H1 (cell line): ENCODE data around the gene PTP4A1.

Source experiments
- CTCF ChIP-seq, 3 experiments: IDR thresholded peaks; 1 replicate in 2 of 3; 2 replicates in 1 of 3; pipeline versions ENCODE4 v1.5.1 to v1.6.1; 2011; ENCODE audit warnings: low read length in 3 of 3, mild to moderate bottlenecking in 3 of 3, inconsistent platforms in 2 of 3, low read depth in 1 of 3, moderate library complexity in 1 of 3; ENCODE audit not compliant: insufficient read depth in 1 of 3; ENCODE audit errors: control extremely low read depth in 1 of 3
- EGR1 ChIP-seq: IDR thresholded peaks from 2 replicates; pipeline ENCODE4 v1.6.1; 2011; ENCODE audit warnings: low read depth, low read length, borderline replicate concordance
- EP300 ChIP-seq, 2 experiments: IDR thresholded peaks; 1 replicate in 1 of 2; 2 replicates in 1 of 2; pipeline ENCODE4 v1.6.1; 2011 to 2012; ENCODE audit warnings: low read depth in 2 of 2, low read length in 2 of 2, mild to moderate bottlenecking in 2 of 2, borderline replicate concordance in 1 of 2, inconsistent platforms in 1 of 2, moderate library complexity in 1 of 2
- JUND ChIP-seq: IDR thresholded peaks from 2 replicates; pipeline ENCODE4 v1.6.1; 2011; ENCODE audit warnings: mild to moderate bottlenecking, improper control_type of control experiment, low read length
- NRF1 ChIP-seq: IDR thresholded peaks from 2 replicates; pipeline ENCODE4 v1.6.1; 2011; ENCODE audit warnings: mild to moderate bottlenecking, low read depth, low read length, improper control_type of control experiment
- TAF1 ChIP-seq: IDR thresholded peaks from 2 replicates; pipeline ENCODE4 v1.6.1; 2011; ENCODE audit warnings: mild to moderate bottlenecking, low read depth, low read length

DNA sequence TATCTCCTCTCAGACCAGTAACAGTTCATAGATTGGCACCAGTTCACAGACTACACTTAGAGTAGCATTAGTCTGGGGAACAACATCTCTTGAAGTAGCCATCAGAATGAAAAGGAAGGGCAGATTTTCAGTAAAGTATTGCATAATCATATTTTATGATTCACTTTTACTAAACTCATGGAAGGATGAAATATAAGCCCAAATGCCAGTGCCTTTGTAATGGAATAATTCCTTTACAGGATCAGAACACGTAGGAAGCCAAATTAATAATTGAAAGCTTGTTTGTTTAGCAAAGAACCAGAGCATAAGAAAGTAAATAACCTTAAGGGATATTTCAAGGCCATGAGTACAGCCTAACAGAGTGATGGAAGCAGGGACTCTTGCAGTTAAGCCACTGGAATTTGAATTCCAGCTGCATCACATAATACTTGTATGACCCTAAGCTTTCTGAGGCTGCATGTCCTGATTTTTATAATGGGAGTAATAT, 11.4 kb upstream of the PTP4A1 start:
- TF ChIP-seq EP300 (IDR thresholded peaks at IDR 0.05; ENCODE audit: borderline replicate concordance in 1 of 2, low read depth in 2 of 2, low read length in 2 of 2) (no peak), JUND (no peak), NRF1 (no peak), CTCF (IDR thresholded peaks at IDR 0.05; ENCODE audit: control extremely low read depth in 1 of 3, insufficient read depth in 1 of 3, low read depth in 1 of 3, low read length in 3 of 3) (no peak), TAF1 (no peak), EGR1 (no peak)
